HS-27A (cell line): Measurements from ENCODE around the gene SMYD3.

Experiments
- DNase-seq: peaks from one replicate; pipeline ENCODE4 v3.0.0-alpha.2; 2012; ENCODE audit warnings: low read depth, missing footprints

Gene SMYD3

GRCh38 chr1:246069581-246069980 is 437.5 kb downstream of the SMYD3 start:
- DNase-seq = no peak

- DNase-seq = no peak
Observed at GRCh38 chr1:246068619-246069509, 438.2 kb downstream of the SMYD3 start.

GRCh38 chr1:246068217-246068512 is 438.9 kb downstream of the SMYD3 start:
- DNase-seq = no peak

- DNase-seq = no peak
Observed at GRCh38 chr1:246067432-246068216, 439.5 kb downstream of the SMYD3 start.

GRCh38 chr1:246066573-246066972 is 440.5 kb downstream of the SMYD3 start:
- DNase-seq = no peak

- DNase-seq = no peak
Observed at GRCh38 chr1:246065592-246065991, 441.5 kb downstream of the SMYD3 start.

- no peak for DNase-seq
Observed at GRCh38 chr1:246064891-246065290, 442.2 kb downstream of the SMYD3 start.

- DNase-seq = no peak
Observed at GRCh38 chr1:246063013-246063616, 444.0 kb downstream of the SMYD3 start.

GRCh38 chr1:246058466-246058865 is 448.6 kb downstream of the SMYD3 start:
- no peak for DNase-seq

- DNase-seq = no peak
Observed at GRCh38 chr1:246052603-246053002, 454.5 kb downstream of the SMYD3 start.

GRCh38 chr1:246051909-246052518 is 455.1 kb downstream of the SMYD3 start:
- DNase-seq = no peak

GRCh38 chr1:246048693-246049092 is 458.4 kb downstream of the SMYD3 start:
- no peak for DNase-seq

- no peak for DNase-seq
Observed at GRCh38 chr1:246043556-246043955, 463.5 kb downstream of the SMYD3 start.

- DNase-seq = no peak
Observed at GRCh38 chr1:246041360-246041759, 465.7 kb downstream of the SMYD3 start.

GRCh38 chr1:246040200-246040890 is 466.7 kb downstream of the SMYD3 start:
- DNase-seq = no peak

GRCh38 chr1:246039584-246039983 is 467.5 kb downstream of the SMYD3 start:
- no peak for DNase-seq

- no peak for DNase-seq
Observed at GRCh38 chr1:246037832-246038231, 469.2 kb downstream of the SMYD3 start.

GRCh38 chr1:246036175-246036574 is 470.9 kb downstream of the SMYD3 start:
- DNase-seq = no peak

GRCh38 chr1:246035060-246035541 is 472.0 kb downstream of the SMYD3 start:
- DNase-seq = no peak

- DNase-seq = no peak
Observed at GRCh38 chr1:246034630-246035029, 472.4 kb downstream of the SMYD3 start.

GRCh38 chr1:246032984-246033383 is 474.1 kb downstream of the SMYD3 start:
- no peak for DNase-seq
